Measurements from ENCODE around the gene ZNF446. TPM values are rescaled to one million over a fixed set of nuclear protein-coding genes. Genes with fewer than 3 reads are reported as not detected.
"Not testable (repeated sequence)": the region's sequence is repeated elsewhere in the genome, so short reads cannot be mapped to it uniquely, and the experiment has no call there.

The ZNF446 gene
- total RNA-seq, 1 donor from 2014 or later: 11.5 TPM

DNA sequence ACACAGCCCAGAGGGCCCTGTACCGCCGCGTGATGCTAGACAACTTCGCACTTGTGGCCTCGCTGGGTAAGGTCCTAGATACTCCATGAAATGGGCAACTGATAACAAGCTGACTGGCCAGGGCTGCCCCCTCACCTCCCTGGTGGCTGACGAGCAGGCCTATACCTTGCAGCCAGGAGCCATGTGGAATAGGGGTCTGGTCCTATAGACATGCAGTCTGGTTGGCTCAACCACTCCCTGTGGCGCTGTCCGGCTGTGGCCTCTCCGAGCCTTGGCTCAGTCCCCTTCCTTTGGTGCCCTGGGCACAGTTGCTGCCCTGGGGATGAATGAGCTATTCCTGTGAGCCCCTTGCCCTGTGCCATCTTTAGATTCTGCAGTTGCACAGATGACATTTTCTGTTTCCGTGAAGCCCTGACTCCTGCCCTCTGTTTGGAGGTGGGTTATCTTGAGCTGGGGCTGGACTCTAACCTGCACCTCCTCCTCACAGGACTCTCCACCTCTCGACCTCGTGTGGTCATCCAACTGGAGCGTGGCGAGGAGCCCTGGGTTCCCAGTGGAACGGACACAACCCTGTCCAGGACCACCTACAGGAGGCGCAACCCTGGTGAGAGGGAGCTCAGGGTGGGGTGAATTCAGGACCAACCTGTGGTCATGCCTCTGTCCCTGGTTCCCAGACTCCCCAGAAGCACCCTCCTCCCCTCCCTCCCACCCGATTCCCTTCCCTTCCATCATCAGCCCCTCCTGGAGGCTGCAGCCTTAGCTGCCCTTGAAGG, 6.7 kb upstream of the ZNF446 start:
- no peak for DNase-seq (ENCODE audit: extremely low read depth, low read depth, low spot score)

DNA sequence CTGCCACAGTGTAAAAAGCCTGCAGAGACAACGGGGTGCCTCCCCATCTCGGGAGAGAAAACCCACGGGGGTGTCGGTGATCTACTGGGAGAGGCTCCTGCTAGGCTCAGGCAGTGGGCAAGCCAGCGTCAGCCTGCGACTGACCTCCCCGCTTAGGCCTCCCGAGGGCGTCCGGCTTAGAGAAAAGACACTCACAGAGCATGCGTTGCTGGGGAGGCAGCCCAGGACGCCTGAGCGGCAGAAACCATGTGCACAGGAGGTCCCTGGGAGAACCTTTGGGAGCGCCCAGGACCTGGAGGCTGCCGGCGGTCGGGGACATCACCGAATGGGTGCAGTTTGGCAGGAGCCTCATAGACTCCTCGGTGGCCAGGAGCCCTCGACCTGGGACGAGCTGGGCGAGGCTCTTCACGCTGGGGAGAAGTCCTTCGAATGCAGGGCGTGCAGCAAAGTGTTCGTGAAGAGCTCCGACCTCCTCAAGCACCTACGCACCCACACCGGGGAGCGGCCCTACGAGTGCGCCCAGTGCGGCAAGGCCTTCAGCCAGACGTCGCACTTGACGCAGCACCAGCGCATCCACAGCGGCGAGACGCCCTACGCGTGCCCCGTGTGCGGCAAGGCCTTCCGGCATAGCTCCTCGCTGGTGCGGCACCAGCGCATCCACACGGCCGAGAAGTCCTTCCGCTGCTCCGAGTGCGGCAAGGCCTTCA, 5.2 kb upstream of the ZNF446 start:
- not testable (repeated sequence) for DNase-seq (ENCODE audit: extremely low read depth, low read depth, low spot score)

DNA sequence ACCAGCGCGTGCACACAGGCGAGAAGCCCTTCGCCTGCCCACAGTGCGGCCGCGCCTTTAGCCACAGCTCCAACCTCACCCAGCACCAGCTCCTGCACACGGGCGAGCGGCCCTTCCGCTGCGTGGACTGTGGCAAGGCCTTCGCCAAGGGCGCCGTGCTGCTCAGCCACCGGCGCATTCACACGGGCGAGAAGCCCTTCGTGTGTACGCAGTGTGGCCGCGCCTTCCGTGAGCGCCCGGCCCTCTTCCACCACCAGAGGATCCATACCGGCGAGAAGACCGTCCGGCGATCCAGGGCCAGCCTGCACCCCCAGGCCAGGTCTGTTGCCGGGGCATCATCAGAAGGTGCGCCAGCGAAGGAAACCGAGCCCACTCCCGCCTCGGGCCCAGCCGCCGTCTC, 4.4 kb upstream of the ZNF446 start:
- no peak for DNase-seq (ENCODE audit: extremely low read depth, low read depth, low spot score)

DNA sequence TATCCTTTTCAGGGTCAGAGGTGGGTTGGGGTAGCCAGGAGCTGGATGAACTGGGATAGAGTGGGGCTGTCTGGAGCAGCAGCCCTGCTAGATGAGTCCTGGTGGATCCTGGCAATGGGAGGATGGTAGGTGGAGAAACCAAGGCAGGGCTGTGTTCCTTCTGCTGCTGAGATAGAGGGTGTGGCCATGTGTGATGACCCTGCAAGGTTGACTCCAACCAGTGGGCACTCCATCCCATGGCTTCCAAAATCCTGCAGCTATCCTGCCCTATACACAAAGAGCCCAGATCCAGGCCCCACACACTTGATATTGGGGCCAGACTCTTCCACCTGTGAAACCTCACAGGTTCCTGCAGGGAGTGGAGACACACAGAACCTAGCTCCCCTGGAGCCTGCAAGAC, 2.4 kb upstream of the ZNF446 start:
- DNase-seq (ENCODE audit: extremely low read depth, low read depth, low spot score): no peak

DNA sequence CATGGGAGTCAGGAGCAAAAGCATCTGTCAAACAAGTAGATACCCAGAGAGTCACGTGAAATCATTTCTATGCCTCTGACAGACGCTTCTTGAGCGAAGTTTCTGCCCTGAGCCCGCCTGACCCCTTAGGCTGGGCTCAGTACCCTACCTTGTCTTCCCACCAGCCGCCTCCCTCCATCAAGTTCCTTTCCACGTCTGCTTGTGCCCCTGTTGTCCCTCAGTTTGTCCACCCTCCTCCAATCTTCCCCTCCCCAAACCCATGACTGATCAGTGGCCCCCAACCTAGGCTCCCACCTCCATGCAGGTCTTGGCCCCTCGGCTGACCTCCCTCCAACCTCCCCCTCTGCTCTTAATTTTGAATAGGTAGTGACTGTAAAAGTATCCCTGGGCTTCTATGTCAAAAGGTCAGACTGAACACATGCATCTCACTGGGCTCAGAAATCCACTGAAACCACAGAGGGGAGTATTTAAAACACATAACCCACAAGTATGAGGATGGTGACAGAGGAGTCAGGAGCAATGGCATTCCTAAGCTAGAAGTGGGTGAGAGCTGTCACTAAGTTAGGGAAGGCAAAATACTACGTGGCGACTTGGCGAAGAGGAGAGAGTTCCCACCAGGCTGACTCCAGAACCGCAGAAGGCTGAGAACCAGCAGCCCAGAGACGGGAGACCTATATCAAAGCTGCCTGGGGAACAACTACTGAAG, 1.7 kb upstream of the ZNF446 start:
- no peak for DNase-seq (ENCODE audit: extremely low read depth, low read depth, low spot score)

DNA sequence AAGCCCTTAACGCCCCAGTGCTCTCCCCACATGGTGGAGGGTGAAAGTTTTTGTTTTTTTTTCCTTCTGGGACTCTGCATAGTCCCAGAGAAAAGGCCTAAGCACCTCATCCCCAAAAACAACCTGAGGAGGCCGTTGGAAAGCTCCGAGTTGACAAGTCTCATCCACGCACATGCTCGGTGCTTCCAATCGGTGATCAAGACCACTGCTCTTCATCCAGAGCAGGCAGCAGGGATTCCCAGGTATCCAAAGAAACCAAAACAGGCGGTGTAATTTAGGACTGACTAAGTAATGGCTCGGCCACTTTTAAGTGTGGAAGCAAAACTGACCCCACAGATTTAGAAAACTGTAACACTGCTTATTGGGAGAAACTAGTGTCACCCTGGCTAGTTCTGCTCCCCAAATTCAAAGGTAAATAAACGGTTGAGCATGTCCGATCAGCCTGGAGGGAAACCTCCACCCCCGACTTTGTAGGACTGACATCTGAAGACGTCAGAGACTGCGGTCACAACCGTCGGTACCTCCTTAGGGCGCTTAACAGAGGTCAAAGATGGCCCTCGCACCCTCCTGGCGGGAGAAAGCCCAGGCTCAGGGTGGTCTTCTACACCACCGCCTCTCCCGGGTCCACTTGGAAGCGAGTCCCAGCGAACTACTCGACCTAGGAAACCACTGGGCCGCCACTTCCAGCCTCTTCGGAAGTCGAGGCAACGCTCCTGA, 997 bp upstream of the ZNF446 start:
- no peak for DNase-seq (ENCODE audit: extremely low read depth, low read depth, low spot score)

DNA sequence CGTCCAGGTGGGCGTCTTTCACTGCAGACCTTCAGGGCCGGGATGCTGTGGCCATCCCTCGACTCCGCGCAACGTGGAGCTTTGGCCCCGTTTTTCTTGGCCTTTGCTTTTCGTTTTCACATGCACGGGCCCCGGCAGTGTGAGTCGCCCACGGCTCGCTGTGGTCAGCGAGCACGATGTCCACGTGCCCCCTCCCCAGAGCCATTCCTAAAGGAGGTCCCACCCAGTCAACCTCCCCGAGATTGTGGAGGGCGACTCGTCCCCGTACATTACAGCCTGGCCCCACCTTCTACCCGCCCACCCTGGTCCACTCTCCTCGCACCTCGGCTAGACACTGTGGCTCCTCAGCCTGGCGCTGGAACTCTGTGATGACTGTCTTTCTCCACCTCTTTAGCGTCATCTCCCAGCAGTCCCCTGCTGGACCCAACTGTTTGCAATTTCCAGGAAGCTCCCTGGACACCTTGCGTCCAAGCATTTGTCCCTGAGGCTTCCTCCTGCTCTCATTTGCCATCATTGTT, 405 bp downstream of the ZNF446 start:
- DNase-seq (ENCODE audit: extremely low read depth, low read depth, low spot score): no peak

DNA sequence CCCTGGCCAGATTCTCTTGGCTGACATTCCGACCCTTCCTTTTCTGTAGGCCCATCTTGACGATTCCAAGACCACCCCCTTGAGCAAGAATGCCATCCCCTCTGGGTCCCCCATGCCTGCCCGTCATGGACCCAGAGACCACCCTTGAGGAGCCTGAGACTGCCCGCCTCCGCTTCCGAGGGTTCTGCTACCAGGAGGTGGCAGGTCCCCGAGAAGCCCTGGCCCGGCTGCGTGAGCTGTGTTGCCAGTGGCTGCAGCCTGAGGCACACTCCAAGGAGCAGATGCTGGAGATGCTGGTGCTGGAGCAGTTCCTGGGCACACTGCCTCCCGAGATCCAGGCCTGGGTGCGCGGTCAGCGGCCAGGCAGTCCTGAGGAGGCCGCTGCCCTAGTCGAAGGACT, 978 bp downstream of the ZNF446 start:
- no peak for DNase-seq (ENCODE audit: extremely low read depth, low read depth, low spot score)

DNA sequence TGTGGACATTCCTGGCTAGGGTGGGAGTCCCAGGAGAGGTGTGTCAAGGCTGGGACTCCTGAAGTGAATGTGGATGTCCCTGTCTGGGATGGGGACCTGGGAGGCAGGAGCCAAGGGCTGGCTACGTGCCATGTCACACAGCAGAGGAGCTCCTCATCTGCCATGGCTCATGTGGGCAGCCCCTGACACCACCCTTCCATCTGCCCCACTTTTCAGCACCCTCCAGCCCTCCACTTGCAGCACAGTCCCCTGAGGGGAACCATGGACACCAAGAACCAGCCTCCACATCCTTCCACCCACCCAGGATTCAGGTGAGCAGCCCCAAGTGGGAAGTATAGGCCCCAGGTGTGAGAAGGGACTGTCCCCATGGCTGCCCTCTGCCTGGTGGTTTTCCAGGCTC, 1.7 kb downstream of the ZNF446 start:
- no peak for DNase-seq (ENCODE audit: extremely low read depth, low read depth, low spot score)

DNA sequence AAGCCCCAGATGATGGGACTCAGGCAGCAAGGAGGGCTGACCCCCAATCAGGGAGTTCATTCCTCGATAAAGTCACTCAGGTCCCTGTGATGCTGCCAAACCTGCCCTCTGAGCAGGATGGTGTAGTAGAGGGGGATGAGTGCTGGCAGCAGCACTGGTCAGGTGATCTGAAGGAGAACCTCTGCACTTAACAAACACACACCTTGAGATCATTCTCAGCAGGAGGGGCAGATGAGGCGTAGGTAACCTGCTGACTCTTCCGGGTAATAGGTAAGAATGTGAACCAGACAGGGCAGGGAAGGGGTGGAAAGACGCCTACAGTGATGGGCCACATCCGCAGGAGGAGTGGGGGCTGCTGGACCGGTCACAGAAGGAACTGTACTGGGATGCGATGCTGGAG, 3.2 kb downstream of the ZNF446 start:
- no peak for DNase-seq (ENCODE audit: extremely low read depth, low read depth, low spot score)

DNA sequence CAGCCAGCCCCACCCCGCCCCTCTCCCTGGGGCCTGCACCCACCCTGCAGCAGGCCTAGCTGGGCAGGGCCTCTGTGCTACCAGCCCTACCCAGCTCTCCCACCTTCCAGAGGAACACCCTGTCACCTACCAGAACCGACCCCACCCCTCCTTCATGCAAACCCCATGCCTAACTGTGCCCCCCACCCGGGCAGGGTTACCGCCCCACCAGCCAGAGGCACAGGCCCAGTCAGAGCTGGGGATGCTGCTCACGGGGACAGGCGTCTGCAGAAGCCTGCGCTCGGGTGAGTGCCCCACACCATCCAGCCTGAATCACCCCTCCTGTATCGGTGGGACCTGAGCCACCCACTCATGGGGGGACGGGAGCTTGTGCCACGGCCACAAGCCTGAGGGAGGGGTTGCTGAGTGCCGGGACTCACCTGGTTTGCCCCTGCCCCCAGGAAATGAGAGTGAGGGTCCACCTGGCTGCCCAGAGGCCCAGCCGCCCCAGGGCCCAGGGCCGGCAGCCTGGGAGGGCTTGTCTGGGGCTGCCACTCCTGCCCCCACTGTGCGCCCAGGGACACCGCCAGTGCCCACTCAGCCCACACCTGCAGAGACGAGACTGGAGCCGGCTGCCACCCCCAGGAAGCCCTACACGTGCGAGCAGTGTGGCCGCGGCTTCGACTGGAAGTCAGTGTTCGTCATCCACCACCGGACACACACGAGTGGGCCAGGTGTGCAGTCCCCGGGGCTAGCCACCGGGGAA, 3.8 kb downstream of the ZNF446 start:
- no peak for DNase-seq (ENCODE audit: extremely low read depth, low read depth, low spot score)

DNA sequence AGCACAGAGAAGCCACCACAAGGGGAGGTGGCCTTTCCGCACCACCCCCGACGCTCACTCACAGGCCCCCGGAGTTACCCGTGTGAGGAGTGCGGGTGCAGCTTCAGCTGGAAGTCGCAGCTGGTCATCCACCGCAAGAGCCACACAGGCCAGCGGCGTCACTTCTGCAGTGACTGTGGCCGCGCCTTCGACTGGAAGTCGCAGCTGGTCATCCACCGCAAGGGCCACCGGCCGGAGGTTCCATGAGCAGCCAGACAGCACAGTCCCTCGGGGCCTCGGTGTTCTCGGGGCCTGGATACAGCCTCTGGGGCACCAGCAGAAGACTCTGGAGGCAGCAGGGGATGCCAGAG, 4.3 kb downstream of the ZNF446 start:
- no peak for DNase-seq (ENCODE audit: extremely low read depth, low read depth, low spot score)

DNA sequence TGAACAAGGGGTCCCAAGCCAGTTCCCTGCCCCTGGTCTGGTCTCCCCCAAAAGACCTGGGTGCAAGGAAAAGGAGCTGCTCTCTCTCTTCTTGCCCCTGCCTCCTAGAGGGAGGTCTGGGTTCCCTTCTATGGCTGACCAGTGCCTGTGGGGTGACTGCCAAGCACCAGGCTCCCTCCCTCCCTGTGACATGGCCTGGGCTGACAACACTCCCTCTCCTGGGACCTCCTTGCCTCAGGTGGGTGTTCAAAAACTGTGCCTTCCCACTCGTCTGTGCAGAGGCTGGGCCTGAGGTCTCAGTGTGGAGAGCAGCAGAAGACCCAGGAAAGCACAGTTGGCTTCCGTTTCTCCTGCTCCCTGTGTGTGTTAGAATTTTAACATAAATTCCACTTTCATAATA, 4.7 kb downstream of the ZNF446 start:
- no peak for DNase-seq (ENCODE audit: extremely low read depth, low read depth, low spot score)

DNA sequence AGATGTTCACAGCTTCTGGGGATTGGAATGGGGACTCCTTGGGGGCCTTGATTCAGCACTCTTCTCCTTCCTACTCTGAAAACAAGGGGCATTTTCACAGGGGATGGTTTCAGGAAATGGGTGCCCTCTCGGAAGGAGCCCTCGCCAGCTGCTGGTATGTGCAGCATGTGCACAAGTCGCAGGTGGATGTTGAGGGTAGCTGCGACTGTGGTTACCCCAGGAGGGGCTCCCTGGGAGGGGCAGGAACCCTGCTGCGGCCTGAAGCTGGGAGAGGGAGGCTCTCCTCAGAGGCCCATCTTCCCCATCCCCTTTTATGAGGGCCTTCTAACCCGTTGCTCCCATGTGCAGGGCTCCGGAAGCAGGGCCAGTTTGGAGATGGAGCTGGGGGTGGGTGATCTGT, 6.2 kb downstream of the ZNF446 start:
- no peak for DNase-seq (ENCODE audit: extremely low read depth, low read depth, low spot score)

DNA sequence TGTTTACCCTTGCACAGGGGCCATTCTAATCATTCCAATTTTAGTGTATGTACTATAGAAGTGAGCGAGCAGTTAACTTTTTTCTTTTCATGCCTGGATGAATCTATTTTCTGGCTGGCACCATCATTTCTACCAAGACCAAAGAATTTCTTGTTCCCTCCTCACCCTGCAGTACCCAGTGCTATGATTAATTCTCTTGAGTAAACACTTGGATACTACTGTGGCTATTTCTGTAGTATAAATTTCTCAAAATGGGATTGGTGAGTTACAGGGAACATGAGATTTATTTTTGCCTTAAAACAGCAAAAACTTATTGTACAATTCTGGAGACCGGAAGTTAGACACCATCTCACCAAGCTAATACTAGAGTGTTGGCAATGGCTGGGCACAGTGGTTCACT, 7.6 kb downstream of the ZNF446 start:
- no peak for DNase-seq (ENCODE audit: extremely low read depth, low read depth, low spot score)

DNA sequence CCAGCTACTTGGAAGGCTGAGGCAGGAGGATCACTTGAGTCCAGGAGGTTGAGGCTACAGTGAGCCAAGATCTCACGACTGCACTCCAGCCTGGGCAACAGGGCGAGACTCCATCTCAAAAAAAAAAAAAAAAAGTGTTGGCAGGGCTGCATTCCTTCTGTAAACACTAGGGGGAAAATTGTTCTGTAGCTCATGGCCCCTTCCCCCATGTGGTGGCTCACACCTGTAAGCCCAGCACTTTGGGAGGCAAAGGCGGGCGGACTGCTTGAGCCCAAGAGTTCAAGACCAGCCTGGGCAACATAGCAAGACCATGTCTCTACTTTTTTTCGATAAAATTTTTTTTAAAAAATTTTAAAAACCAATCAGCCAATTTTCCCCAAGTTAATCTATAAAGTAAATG, 8.2 kb downstream of the ZNF446 start:
- not testable (repeated sequence) for DNase-seq (ENCODE audit: extremely low read depth, low read depth, low spot score)

DNA sequence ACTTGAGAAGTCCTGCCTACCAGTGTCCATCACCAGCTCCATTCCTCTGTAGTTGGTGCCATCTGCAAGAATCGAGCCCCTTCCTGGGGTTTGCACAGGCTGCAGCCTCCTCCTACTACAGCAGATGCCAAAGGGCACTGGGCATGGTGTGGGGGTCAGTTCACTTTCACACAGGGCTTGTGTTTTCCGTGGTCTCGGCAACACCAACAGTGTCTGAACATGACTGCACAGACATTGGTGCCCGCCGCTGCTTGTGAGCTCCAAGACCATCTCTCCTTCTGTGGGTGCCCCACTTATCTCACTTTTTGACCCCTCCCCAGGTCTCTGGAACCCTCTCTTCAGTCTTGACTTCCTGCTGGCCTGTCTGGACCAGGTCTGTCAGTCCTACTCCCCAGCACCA, 15.2 kb downstream of the ZNF446 start:
- DNase-seq (ENCODE audit: extremely low read depth, low read depth, low spot score): no peak

DNA sequence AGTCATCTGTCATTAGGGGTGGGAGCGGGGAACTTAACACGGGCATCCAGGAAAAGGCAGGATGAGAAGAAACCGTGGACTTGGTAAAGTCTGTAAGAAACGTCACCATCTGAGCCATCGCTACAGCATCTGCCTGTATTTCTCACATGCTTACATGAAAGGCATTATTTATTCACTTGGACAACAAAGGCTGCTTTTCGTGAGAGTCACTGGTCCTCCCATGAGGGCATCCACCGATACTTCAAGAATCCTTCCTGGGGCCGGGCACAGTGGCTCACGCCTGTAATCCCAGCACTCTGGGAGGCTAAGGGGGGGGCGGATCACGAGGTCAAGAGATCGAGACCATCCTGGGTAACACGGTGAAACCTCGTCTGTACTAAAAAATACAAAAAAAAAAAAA, 16.1 kb downstream of the ZNF446 start:
- DNase-seq (ENCODE audit: extremely low read depth, low read depth, low spot score): no peak

DNA sequence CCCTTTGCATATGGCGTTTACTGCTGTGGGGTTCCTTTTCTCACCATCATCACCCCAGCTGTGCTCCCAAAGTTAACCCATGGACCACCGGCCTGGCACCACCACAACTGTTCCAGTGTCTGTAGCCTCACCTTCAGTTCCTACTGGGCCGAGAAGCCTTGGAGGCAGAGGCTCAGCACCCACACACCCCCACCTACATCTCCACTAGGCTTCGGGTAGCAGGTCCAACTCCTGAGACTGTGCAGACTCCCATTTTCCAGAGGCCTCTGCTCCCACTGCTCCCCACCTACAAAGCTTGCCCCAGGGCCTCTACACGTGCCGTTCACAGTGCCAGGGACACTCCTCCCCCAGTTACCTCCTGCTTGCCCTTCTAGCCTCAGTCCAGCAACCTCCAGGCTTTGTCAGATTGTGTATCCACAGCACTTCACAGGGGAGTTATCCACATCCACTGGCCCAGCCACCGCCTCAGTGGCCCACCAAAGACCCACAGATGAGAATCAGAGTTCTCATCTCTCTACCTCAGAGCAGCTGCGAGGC, 21.6 kb downstream of the ZNF446 start:
- DNase-seq (ENCODE audit: extremely low read depth, low read depth, low spot score): no peak

All from glomerular endothelial cell (primary cell).